ENCODE data around the gene C10orf120. TPM values are rescaled to one million over a fixed set of nuclear protein-coding genes. Genes with fewer than 3 reads are reported as not detected.

The C10orf120 gene
- total RNA-seq, 4 donors from 2014 or later: not detected

DNA sequence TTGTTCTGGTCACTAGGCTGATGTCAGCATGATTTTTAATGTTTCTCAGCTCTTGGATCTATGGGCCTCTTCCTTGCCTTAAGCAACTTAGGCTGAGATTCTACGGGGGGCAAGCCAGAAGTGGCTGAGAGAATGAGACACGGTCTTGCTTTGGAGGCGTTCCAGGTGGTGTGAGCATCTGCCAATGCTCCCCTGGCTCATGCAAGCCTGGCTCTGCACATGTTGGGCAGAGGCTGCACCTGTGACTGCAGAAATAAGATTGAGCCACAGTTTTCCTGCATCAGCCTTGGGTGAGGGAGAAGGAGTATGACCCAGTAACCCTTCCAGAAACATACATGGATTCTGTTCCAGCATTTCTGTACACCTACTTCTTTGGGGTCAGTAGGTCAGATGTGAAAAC is 41.9 kb downstream of the C10orf120 start:
- ATAC-seq (ENCODE audit: low FRiP score): no peak
- DNase-seq (ENCODE audit: low spot score): no peak
- TF ChIP-seq CTCF (IDR thresholded peaks at IDR 0.05): no peak

DNA sequence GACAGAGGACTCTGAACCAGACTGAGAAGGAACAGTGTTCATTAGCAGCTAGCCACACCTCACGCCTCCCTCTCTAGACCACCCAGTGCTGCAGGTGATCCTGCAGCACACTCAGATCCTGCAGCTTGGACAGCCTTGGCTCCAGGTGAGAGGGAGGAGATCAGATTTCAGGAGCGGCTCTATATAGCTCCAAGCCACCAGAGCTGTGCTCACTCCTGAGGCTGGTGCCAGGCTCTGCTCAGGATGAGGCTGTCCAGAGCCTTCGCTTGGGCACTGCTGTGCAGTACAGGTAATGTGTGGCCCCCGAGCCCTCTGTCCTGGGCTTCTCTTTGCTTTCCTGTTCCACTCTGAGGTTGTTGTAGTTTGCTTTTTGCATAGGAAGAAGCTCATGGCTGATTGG is 42.4 kb downstream of the C10orf120 start:
- no peak for TF ChIP-seq CTCF (IDR thresholded peaks at IDR 0.05)
- DNase-seq (ENCODE audit: low spot score) (no peak), ATAC-seq (ENCODE audit: low FRiP score) (no peak)

DNA sequence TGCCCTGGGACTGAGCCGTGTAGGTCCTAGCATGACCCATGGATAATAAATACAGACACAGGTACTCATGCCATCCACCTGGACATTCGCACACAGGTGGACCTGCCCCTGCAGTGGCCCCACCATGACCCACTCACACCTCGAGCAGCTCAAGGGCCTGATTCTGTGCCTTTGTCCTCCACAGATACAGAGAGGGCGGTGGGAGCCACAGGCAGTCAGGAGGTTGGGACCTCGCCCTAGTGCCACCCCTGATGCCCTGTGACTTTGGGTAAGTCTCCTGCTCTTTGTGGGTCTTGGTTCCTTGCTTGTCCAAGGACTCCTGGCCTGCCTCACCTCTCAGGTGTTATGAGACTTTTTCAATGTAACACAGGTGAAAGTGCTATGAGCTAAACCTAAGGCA is 42.9 kb downstream of the C10orf120 start:
- no peak for ATAC-seq (ENCODE audit: low FRiP score)
- no peak for DNase-seq (ENCODE audit: low spot score)
- no peak for TF ChIP-seq CTCF (IDR thresholded peaks at IDR 0.05)

DNA sequence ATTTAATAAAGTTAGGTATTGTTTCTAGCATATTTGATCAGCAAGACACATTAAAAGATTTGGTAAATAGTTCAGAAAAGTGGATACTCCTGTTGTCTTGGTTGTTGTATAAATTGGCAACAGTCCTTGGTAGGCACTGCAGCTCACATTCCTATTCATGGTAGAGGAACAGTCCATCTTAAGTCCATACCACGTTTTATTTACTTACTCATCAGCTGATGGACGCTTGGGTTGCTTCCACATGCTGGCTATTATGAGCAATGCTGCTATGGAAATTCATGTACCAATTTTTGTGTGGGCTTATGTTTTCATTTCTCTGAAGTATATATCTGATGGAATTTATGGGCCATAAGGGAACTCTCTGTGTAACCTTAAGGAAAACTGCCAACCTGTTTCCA is 43.3 kb downstream of the C10orf120 start:
- no peak for TF ChIP-seq CTCF (IDR thresholded peaks at IDR 0.05)
- ATAC-seq (ENCODE audit: low FRiP score): no peak
- DNase-seq (ENCODE audit: low spot score): no peak

DNA sequence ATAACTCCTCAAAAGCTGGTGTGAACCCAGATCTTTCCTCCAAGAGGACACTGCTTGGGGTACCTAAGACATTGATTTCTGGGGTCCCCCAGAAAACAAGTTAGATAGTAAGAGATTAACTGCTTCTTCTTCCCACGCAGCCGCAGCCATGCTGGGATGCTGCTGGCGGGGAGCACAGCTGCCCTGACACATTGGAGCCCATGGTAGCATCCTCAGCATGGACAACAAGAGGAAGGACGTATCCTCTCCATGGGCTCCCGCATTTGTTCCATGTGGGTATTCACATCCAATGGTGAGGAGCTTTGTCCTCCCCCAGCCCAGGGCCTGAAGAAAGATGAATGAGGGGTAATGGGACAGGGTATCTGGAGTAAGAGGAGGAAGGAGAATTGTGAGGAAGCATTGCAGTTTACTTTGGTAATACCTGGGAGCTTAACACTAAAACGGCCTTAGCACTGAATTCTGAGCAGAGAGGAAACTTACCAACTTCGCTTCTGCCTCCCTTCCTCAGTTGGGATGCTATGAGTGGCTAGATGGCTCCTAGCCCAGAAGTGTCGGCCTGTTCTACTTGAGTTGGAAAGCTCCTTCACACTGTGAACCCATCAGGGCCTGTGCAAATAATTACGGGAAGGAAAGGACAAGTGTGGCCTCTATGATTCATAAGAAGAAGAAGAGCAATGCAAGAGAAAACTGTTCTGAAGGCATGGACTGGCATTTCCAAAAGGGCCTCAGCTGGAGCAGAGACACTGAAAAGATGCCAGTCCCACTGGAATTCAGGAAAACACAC is 43.9 kb downstream of the C10orf120 start:
- no peak for DNase-seq (ENCODE audit: low spot score)
- no peak for ATAC-seq (ENCODE audit: low FRiP score)
- TF ChIP-seq CTCF (IDR thresholded peaks at IDR 0.05): no peak

- ATAC-seq (ENCODE audit: low FRiP score) (no peak), DNase-seq (ENCODE audit: low spot score) (no peak)
- no peak for TF ChIP-seq CTCF (IDR thresholded peaks at IDR 0.05)
Observed at GRCh38 chr10:122650331-122650730, 49.3 kb downstream of the C10orf120 start.

DNA sequence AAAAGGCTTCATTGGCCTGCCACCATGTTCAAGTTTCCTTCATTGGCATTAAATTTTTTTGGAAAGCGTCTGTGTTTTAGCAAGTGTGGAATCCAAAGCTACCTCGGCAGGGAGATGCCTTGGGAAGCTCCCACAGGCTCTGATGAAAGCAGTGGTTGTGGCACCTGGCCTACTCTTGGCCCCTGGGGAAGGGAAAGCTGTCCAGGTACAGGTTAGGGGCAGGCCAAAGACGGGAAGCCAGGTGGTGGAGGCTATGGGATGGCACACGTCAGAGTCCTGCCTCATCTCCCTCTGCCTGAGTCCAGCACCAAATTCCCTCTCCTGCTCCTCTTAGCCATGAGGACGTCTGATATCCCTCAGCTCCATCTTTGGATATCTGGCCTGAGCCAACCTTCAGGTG is 49.7 kb downstream of the C10orf120 start:
- DNase-seq (ENCODE audit: low spot score): no peak
- no peak for ATAC-seq (ENCODE audit: low FRiP score)
- no peak for TF ChIP-seq CTCF (IDR thresholded peaks at IDR 0.05)
